ENCODE data around the gene GAST. TPM values are rescaled to one million over a fixed set of nuclear protein-coding genes. Genes with fewer than 3 reads are reported as not detected.

The GAST gene
- total RNA-seq, 1 experiment from 2014 or later: not detected

DNA sequence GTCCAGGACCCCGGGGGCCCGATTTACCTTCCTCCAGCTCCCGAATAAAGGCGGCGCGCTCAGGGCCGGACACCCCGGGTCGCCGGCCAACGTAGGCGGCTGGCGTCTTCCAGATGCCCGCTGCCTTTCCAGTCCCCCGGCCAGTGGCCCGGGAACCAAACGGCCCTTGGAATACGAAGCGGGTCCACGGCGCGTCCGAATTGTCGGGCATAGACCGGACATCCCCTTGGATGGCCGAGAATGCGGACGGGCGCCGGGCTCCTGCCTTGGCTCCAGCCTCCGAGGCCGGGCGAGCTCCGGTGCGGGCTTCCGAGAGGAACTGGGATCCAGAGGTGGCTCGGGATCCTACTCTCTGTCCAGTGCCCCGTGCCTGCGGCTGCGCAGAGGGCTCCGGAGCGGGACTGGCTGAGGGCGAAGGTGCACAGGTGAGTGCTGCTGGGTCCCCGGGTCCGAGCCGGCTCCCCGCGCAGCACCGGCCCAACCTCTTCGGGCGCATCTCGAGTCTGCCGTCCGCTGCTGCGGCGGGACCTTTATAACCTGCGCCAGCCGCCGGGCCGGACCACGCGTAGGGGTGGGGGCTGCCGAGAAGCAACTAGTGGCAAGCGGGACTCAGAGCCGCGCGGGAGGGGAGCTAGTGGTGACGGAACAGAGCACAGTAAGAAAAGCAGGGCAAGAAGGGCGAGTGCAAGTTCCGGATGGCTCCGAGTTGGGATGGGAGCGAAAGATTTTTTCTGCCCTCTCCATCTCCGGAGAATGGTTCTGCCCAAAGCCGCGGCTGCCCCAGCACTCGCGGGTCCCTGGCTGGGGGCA is 22.2 kb downstream of the GAST start, which contains the start of gene HAP1:
Gene HAP1 (minus strand): TSS at position 505 of the 810 bp plus-strand sequence. CDS start 9 bp downstream, at position 496.
- Histone ChIP-seq H3K4me1 (ENCODE audit: insufficient read depth, low read length) (no peaks in the 10 kb centered on the region), H3K18ac (ENCODE audit: insufficient read length, low read depth, low read length) (peak within 1 kb of the TSS; percentile 98), H2AFZ (ENCODE audit: low read length) (peak within 1 kb of the TSS; percentile 46), H2BK20ac (ENCODE audit: low read depth, low read length, poor library complexity, severe bottlenecking) (no peak within 1 kb of the TSS), H3K27me3 (ENCODE audit: insufficient read depth, low read length) (peaks cover 27% of the 10 kb centered on the region; the same call in 1 of the 2 replicates), H2BK120ac (ENCODE audit: low read depth, low read length, poor library complexity, severe bottlenecking) (no peak within 1 kb of the TSS), H3K9me3 (ENCODE audit: control insufficient read depth, low read depth, low read length) (no peaks in the 10 kb centered on the region), H3K4ac (ENCODE audit: low read depth, low read length) (no peak within 1 kb of the TSS), H3K27ac (ENCODE audit: insufficient read length, low read depth, low read length) (no peak within 1 kb of the TSS), H3K79me1 (ENCODE audit: insufficient read depth, low read depth, low read length, poor library complexity, severe bottlenecking) (no peaks in the 10 kb centered on the region), H2BK12ac (ENCODE audit: insufficient read length, low read depth, low read length) (peak within 1 kb of the TSS; percentile 59), H3K23ac (ENCODE audit: insufficient read length, low read depth, low read length) (no peak within 1 kb of the TSS), H3K79me2 (ENCODE audit: insufficient read depth, low read length) (no peaks in the 10 kb centered on the region), H3K4me2 (ENCODE audit: insufficient read depth, insufficient read length, low read length) (peak within 1 kb of the TSS; percentile 54), H4K5ac (ENCODE audit: insufficient read length, low read depth, low read length) (no peak within 1 kb of the TSS), H2AK5ac (ENCODE audit: insufficient read length, low read length) (no peak within 1 kb of the TSS), H2BK15ac (ENCODE audit: low read depth, low read length) (no peak within 1 kb of the TSS), H3K56ac (ENCODE audit: insufficient read length, low read depth, low read length) (no peak within 1 kb of the TSS), H3K14ac (ENCODE audit: insufficient read depth, low read length) (peak within 1 kb of the TSS; percentile 98), H3T11ph (ENCODE audit: low read length) (no peak within 1 kb of the TSS), H4K8ac (replicated peaks; ENCODE audit: insufficient read length, low read depth, low read length) (no peak within 1 kb of the TSS), H4K20me1 (ENCODE audit: control insufficient read depth, insufficient read depth, insufficient read length) (no peaks in the 10 kb centered on the region), H3K23me2 (ENCODE audit: insufficient read length, low read depth, low read length, poor library complexity, severe bottlenecking) (peaks cover 8% of the 10 kb centered on the region), H2BK5ac (ENCODE audit: insufficient read length, low read length) (no peak within 1 kb of the TSS), H3K9ac (ENCODE audit: extremely low read depth, insufficient read length, low read length) (peak within 1 kb of the TSS; percentile 85), H4K91ac (ENCODE audit: insufficient read length, low read depth, low read length) (no peak within 1 kb of the TSS)
- peak; percentile 84 for DNase-seq
- H3K4me1 Mint-ChIP-seq: peaks cover 12 to 46% of the 10 kb centered on the region in 2 experiments
- no CpG with 5 or more reads among the region's 77 CpGs for WGBS (ENCODE audit: extremely low coverage, insufficient read length, low lambda C conversion rate)
- TF ChIP-seq, protein P1, sequence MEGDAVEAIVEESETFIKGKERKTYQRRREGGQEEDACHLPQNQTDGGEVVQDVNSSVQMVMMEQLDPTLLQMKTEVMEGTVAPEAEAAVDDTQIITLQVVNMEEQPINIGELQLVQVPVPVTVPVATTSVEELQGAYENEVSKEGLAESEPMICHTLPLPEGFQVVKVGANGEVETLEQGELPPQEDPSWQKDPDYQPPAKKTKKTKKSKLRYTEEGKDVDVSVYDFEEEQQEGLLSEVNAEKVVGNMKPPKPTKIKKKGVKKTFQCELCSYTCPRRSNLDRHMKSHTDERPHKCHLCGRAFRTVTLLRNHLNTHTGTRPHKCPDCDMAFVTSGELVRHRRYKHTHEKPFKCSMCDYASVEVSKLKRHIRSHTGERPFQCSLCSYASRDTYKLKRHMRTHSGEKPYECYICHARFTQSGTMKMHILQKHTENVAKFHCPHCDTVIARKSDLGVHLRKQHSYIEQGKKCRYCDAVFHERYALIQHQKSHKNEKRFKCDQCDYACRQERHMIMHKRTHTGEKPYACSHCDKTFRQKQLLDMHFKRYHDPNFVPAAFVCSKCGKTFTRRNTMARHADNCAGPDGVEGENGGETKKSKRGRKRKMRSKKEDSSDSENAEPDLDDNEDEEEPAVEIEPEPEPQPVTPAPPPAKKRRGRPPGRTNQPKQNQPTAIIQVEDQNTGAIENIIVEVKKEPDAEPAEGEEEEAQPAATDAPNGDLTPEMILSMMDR (conservative IDR thresholded peaks at IDR 0.05): no peak
- peak within 1 kb of the TSS; percentile 61 to 96 (median 94); a peak in 5 of 7 replicates for H3K27ac Mint-ChIP-seq
- H3K9me3 Mint-ChIP-seq: no peaks in the 10 kb centered on the region
- peak within 1 kb of the TSS; percentile 68 to 87 for H3K4me3 Mint-ChIP-seq
- no peaks in the 10 kb centered on the region; a peak in 1 of 7 replicates for H3K36me3 Mint-ChIP-seq (ENCODE audit: insufficient read depth in 1 of 3, low read depth in 3 of 3)
- H3K27me3 Mint-ChIP-seq (ENCODE audit: low read depth): peaks cover 80% of the 10 kb centered on the region
